Activated gamma-delta T cell treated with anti-CD3 and anti-CD28 coated beads, Interleukin-2, amount 50 U/mL, for 16 hours (primary cell): Measurements from ENCODE around the gene ISM1.

Experiments
- DNase-seq: peaks from one replicate; pipeline ENCODE4 v3.0.0-alpha.2; 2020; ENCODE audit warnings: low read depth

ISM1 gene

GRCh38 chr20:13348311-13349234, 127.5 kb downstream of the ISM1 start:
- DNase-seq = no peak

- DNase-seq = no peak
Observed at GRCh38 chr20:13349235-13349604, 128.1 kb downstream of the ISM1 start.
